Measurements from ENCODE around the gene RBM39.
"Not testable (repeated sequence)": the region's sequence is repeated elsewhere in the genome, so short reads cannot be mapped to it uniquely, and the experiment has no call there.

The RBM39 gene

GRCh38 chr20:35698298-35699126 is 43.5 kb downstream of the RBM39 start:
- TF ChIP-seq CTCF (IDR thresholded peaks at IDR 0.05; ENCODE audit: insufficient read depth, missing control alignments): no peak
- DNase-seq (ENCODE audit: insufficient read length, low spot score) (no peak), FAIRE-seq (no peak)

- FAIRE-seq (no peak), DNase-seq (ENCODE audit: insufficient read length, low spot score) (no peak)
- no peak for TF ChIP-seq CTCF (IDR thresholded peaks at IDR 0.05; ENCODE audit: insufficient read depth, missing control alignments)
These were observed 44.3 kb downstream of the RBM39 start for GRCh38 chr20:35697696-35698297.

- FAIRE-seq: no peak
These were observed 46.1 kb downstream of the RBM39 start for GRCh38 chr20:35695978-35696377.

GRCh38 chr20:35695245-35695749 is 46.8 kb downstream of the RBM39 start:
- no peak for TF ChIP-seq CTCF (IDR thresholded peaks at IDR 0.05; ENCODE audit: insufficient read depth, missing control alignments)
- FAIRE-seq: no peak
- no peak for DNase-seq (ENCODE audit: insufficient read length, low spot score)

More at GRCh38 chr20:35695978-35696377, 46.1 kb downstream of the RBM39 start:
- no peak for TF ChIP-seq CTCF (IDR thresholded peaks at IDR 0.05; ENCODE audit: insufficient read depth, missing control alignments)
- DNase-seq (ENCODE audit: insufficient read length, low spot score): no peak

GRCh38 chr20:35690265-35690664 is 51.8 kb downstream of the RBM39 start:
- FAIRE-seq (no peak), DNase-seq (ENCODE audit: insufficient read length, low spot score) (no peak)
- no peak for TF ChIP-seq CTCF (IDR thresholded peaks at IDR 0.05; ENCODE audit: insufficient read depth, missing control alignments)

GRCh38 chr20:35686872-35687271 is 55.2 kb downstream of the RBM39 start:
- FAIRE-seq; DNase-seq (ENCODE audit: insufficient read length, low spot score): not testable (repeated sequence)
- peak; percentile 8 for TF ChIP-seq CTCF (IDR thresholded peaks at IDR 0.05; ENCODE audit: insufficient read depth, missing control alignments)

- FAIRE-seq; DNase-seq (ENCODE audit: insufficient read length, low spot score): not testable (repeated sequence)
These were observed 56.7 kb downstream of the RBM39 start for GRCh38 chr20:35685368-35685767.
